Activated naive CD8-positive, alpha-beta T cell treated with anti-CD3 and anti-CD28 coated beads, Interleukin-2, amount 50 U/mL, for 16 hours (primary cell): ENCODE measurements around the gene BMPR2.
"Not testable (repeated sequence)": the region's sequence is repeated elsewhere in the genome, so short reads cannot be mapped to it uniquely, and the experiment has no call there.

Experiments used
- DNase-seq: peaks from one replicate; pipeline ENCODE4 v3.0.0-alpha.2; 2020; ENCODE audit warnings: low read depth, low spot score

The BMPR2 gene

GRCh38 chr2:202452744-202453143, 76.6 kb downstream of the BMPR2 start:
- DNase-seq: no peak

GRCh38 chr2:202454536-202454935, 78.4 kb downstream of the BMPR2 start:
- DNase-seq: no peak

GRCh38 chr2:202455114-202455513, 79.0 kb downstream of the BMPR2 start:
- no peak for DNase-seq

- no peak for DNase-seq
Measured at GRCh38 chr2:202460119-202460518, 84.0 kb downstream of the BMPR2 start.

DNA sequence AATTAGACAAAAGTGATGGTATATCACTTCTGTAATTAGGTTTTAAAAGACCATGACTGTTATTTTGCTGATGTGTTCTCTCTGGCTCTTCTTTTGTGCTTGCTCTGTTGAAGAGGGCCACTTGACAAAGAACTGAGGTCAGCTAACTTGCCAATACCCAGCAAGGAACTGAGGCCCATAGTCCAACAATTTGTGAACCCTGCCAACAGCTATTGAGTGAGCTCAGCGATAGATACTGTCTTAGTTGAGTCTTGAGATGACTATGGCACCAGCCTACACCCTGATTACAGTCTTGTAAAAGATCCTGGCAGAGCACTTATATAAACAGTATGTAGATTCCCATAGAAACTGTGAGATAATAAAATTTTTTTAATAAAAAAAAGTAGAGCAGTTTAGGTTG, 103.0 kb downstream of the BMPR2 start:
- DNase-seq: no peak

GRCh38 chr2:202479610-202480009, 103.5 kb downstream of the BMPR2 start:
- no peak for DNase-seq

GRCh38 chr2:202486351-202486750, 110.2 kb downstream of the BMPR2 start:
- no peak for DNase-seq

GRCh38 chr2:202488671-202489070, 112.5 kb downstream of the BMPR2 start:
- no peak for DNase-seq

DNA sequence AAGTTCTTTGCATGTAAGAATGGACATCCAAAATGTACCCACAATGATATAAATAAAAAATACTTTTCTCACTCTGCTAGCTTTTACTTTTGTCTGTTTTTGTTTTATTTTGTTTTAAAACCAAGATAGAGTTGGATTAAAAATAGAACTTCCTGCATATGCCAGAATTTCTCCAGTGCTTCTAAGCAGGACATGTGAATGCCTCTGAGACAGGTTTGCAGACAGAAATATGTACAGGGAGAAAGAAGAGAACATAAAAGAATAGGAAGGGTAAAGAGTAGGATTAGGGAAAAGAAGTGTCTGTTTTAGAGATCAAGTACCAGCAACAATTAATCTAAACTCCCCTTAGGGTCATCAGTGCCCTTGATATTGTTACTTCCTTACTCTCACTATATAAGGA, 114.4 kb downstream of the BMPR2 start:
- no peak for DNase-seq

GRCh38 chr2:202491514-202491913, 115.4 kb downstream of the BMPR2 start:
- no peak for DNase-seq

DNA sequence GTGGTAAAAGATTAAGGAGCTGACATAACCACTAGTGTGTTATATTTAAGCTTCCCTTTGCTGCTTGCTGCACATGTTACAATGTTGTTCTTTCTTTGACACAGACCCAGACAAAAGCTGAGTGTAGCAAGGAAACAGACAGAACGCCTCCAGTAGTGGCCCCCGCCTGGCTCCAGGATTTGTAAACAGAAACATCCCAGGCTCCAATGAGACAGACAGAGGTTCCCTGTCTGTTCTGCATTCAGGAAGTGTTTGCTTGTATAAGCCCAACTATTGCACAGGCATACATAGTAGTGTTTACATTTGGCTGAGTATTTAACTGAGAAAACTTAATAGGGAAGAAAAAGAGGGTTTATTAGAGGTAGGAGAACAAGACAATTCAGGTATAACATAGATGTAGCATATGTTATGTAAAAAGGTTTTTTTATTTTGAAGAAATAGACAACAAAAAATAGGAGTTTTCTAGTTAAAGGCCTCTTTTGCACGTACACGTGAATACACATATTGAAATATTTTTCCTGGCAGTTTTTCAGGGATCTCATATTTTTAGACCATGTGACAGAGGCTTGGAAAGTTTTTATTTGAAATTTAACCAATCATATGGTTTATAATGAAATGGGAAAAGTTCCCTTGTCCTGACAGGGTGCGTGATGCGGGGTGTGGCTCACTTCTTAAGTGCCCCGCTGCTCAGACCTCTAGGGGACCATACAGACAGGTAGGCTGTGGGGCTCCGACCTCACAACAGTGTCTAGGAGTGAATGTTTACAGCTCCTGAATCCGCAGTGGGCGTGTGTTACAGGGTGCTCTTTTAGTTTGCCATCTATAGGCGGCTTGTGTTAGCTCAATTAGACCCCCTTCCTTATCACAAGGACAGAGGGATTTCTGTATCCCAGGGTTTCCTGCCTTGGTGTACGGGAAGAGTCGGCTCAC, 118.4 kb downstream of the BMPR2 start:
- no peak for DNase-seq

- no peak for DNase-seq
Measured at GRCh38 chr2:202495230-202495604, 119.1 kb downstream of the BMPR2 start.

DNA sequence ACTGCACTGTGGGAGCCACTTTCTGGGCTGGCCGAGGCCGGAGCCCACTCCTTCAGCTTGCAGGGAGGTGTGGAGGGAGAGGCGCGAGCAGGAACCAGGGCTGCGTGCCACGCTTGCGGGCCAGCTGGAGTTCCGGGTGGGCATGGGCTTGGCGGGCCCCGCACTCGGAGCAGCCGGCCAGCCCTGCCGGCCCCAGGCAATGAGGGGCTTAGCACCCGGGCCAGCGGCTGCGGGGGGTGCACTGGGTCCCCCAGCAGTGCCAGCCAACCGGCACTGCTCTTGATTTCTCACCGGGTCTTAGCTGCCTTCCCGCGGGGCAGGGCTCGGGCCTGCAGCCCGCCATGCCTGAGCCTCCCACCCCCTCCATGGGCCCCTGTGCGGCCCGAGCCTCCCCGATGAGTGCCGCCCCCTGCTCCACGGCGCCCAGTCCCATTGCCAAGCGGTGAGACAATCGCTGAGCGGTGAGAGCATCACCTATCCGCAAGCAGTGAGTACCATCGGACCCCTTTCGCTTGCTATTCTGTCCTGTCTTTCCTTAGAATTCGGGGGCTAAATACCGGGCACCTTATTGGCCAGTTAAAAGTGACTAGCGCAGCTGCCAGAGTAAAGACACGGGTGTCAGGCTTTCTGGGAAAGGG, 120.8 kb downstream of the BMPR2 start:
- not testable (repeated sequence) for DNase-seq

GRCh38 chr2:202497473-202497866, 121.3 kb downstream of the BMPR2 start:
- not testable (repeated sequence) for DNase-seq

DNA sequence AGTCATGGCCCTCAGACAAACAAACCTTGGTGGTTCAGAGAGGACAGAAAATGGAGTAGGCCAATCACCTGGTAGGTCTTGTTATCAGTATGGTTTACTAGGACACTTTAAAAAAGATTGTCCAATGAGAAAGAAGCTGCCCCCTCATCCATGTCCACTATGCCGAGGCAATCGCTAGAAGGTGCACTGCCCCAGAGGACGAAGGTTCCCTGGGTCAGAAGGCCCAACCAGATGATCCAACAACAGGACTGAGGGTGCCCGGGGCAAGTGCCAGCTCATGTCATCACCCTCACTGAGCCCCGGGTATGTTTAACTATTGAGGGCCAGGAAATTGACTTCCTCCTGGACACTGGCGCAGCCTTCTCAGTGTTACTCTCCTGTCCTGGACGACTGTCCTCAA, 123.7 kb downstream of the BMPR2 start:
- not testable (repeated sequence) for DNase-seq

- not testable (repeated sequence) for DNase-seq
Measured at GRCh38 chr2:202503276-202503675, 127.1 kb downstream of the BMPR2 start.

- DNase-seq: no peak
Measured at GRCh38 chr2:202508686-202509085, 132.6 kb downstream of the BMPR2 start.

GRCh38 chr2:202510911-202511310, 134.8 kb downstream of the BMPR2 start:
- DNase-seq: no peak

DNA sequence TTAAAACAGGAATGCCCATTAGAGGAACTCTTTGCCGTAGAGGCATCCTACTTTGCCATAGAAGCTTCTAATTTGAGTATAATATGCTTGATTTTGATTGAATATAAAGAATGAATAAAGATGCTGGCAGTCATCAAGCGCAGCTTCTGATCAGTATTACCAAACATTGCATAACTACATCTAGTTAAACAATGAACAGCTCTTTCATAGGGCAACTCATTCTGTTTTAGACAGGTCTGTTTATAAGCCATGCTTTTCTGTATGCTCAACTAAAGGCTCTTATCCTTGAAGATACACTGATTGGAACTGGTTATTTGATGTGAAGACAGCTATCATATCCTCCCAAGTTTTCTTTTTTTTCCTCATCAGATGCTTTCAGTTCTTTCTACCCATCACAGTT, 136.0 kb downstream of the BMPR2 start:
- no peak for DNase-seq

- DNase-seq: no peak
Measured at GRCh38 chr2:202514732-202515131, 138.6 kb downstream of the BMPR2 start.

- no peak for DNase-seq
Measured at GRCh38 chr2:202519453-202519852, 143.3 kb downstream of the BMPR2 start.

GRCh38 chr2:202521470-202521869, 145.3 kb downstream of the BMPR2 start:
- DNase-seq: no peak

GRCh38 chr2:202529389-202529788, 153.3 kb downstream of the BMPR2 start:
- no peak for DNase-seq
